NCI-H2227 (cell line): ENCODE measurements around the gene CMPK2.
A peak's percentile ranks its signal among the peaks of the same experiment; 100 is the strongest.
"Not testable (repeated sequence)": the region's sequence is repeated elsewhere in the genome, so short reads cannot be mapped to it uniquely, and the experiment has no call there.

ENCODE experiments used
- DNase-seq: peaks from one replicate; lab custom pipeline; 2025; ENCODE audit not compliant: unreplicated experiment; lab: John Stamatoyannopoulos, UW

Gene CMPK2

GRCh38 chr2:6881046-6881445 is 15.3 kb upstream of the CMPK2 start:
- no peak for DNase-seq

- no peak for DNase-seq
These were observed 14.6 kb upstream of the CMPK2 start for GRCh38 chr2:6880200-6880733.

GRCh38 chr2:6879011-6879410 is 13.3 kb upstream of the CMPK2 start:
- DNase-seq, result no peak

GRCh38 chr2:6878549-6878948 is 12.8 kb upstream of the CMPK2 start:
- no peak for DNase-seq

- no peak for DNase-seq
These were observed 11.9 kb upstream of the CMPK2 start, which contains the start of gene RSAD2 for GRCh38 chr2:6877402-6878304. TSS of gene RSAD2 (plus strand) at chr2:6877777. CDS start at chr2:6877801, 24 bp downstream.

- no peak for DNase-seq
These were observed 10.6 kb upstream of the CMPK2 start for GRCh38 chr2:6876309-6876708.

GRCh38 chr2:6874032-6874431 is 8.3 kb upstream of the CMPK2 start:
- no peak for DNase-seq

- DNase-seq, result no peak
These were observed 6.7 kb upstream of the CMPK2 start for GRCh38 chr2:6872394-6872793.

GRCh38 chr2:6866982-6867381 is 1.3 kb upstream of the CMPK2 start:
- no peak for DNase-seq

GRCh38 chr2:6866275-6866671 is 566 bp upstream of the CMPK2 start:
- DNase-seq, result peak; percentile 37

- no peak for DNase-seq
These were observed 773 bp downstream of the CMPK2 start for GRCh38 chr2:6864923-6865345.

GRCh38 chr2:6864231-6864754 is 1.4 kb downstream of the CMPK2 start:
- DNase-seq, result no peak

- DNase-seq, result peak; percentile 44
These were observed 1.9 kb downstream of the CMPK2 start for GRCh38 chr2:6863792-6864191.

GRCh38 chr2:6860296-6860695 is 5.4 kb downstream of the CMPK2 start:
- DNase-seq, result no peak

- DNase-seq, result not testable (repeated sequence)
These were observed 7.2 kb downstream of the CMPK2 start for GRCh38 chr2:6858466-6859027.

- DNase-seq, result no peak
These were observed 9.2 kb downstream of the CMPK2 start for GRCh38 chr2:6856548-6856920.

GRCh38 chr2:6855860-6856547 is 9.7 kb downstream of the CMPK2 start:
- DNase-seq, result no peak

GRCh38 chr2:6854416-6854815 is 11.3 kb downstream of the CMPK2 start:
- peak; percentile 81 for DNase-seq

- DNase-seq, result no peak
These were observed 13.5 kb downstream of the CMPK2 start for GRCh38 chr2:6852195-6852594.

GRCh38 chr2:6846967-6847681 is 18.6 kb downstream of the CMPK2 start:
- DNase-seq, result no peak

GRCh38 chr2:6846540-6846939 is 19.2 kb downstream of the CMPK2 start:
- no peak for DNase-seq
